A549 (cell line): ENCODE data around the gene RRAGD. TPM values are rescaled to one million over a fixed set of nuclear protein-coding genes. Genes with fewer than 3 reads are reported as not detected.

Experiments
- ATAC-seq, 2 experiments: fragments of 200-7000 bp in 1 of 2; fragments of >200 bp in 1 of 2; cut with Nextera tagmentation in 1 of 2; cut with Tn5 transposase in 1 of 2; 3 replicates each; pipeline versions ENCODE4 v1.8.0 to v1.9.1; 2018 to 2020; ENCODE audit warnings: mild to moderate bottlenecking in 1 of 2, moderate library complexity in 1 of 2
- CTCF ChIA-PET: fragments of 300-600 bp; sonication (Branson Sonifier 250); formaldehyde crosslinking; extraction: SDS; loops from one replicate; lab custom pipeline; 2021; ENCODE audit warnings: antibody characterized with exemption, inconsistent platforms; lab: Yijun Ruan, JAX
- POLR2A ChIA-PET: fragments of 350-600 bp; formaldehyde crosslinking; extraction: SDS; loops from one replicate; lab custom pipeline; 2021; ENCODE audit warnings: antibody characterized with exemption, inconsistent platforms; lab: Yijun Ruan, JAX
- DNase-seq, 2 experiments: peaks; one replicate each; pipeline versions ENCODE4 v3.0.0 to v3.0.0-alpha.2; 2011 to 2016; ENCODE audit warnings: low read depth in 1 of 2, low spot score in 1 of 2
- FAIRE-seq: peaks from 2 replicates; lab custom pipeline; 2011; peaks lifted over from hg19 to GRCh38; lab: Jason Lieb, UNC
- H3K27ac ChIP-seq, 2 experiments: fragments of >200 bp; sonication (Bioruptor Twin); formaldehyde crosslinking; 3 replicates each; pipeline ENCODE4 v1.5.1; 2016 to 2017
- H3K4me1 ChIP-seq: fragments of >200 bp; sonication (Bioruptor Twin); formaldehyde crosslinking; 3 replicates; pipeline ENCODE4 v1.6.1; 2016
- H3K4me2 ChIP-seq: fragments of >200 bp; sonication (Bioruptor Twin); formaldehyde crosslinking; 3 replicates; pipeline ENCODE4 v1.6.1; 2016
- H3K4me3 ChIP-seq: fragments of >200 bp; sonication (Bioruptor Twin); formaldehyde crosslinking; 3 replicates; pipeline ENCODE4 v1.5.1; 2016
- H3K9me3 ChIP-seq: fragments of >200 bp; sonication (Bioruptor Twin); formaldehyde crosslinking; 3 replicates; pipeline ENCODE4 v1.6.1; 2016
- ATOH8 ChIP-seq: fragments of 250-450 bp; sonication (Bioruptor Pico); IDR thresholded peaks from 2 replicates; pipeline ENCODE4 v1.5.0; 2020; ENCODE audit warnings: low read depth, mild to moderate bottlenecking, moderate library complexity
- CHD2 ChIP-seq: fragments of 150-350 bp; IDR thresholded peaks from 2 replicates; pipeline ENCODE4 v1.6.1; 2014; ENCODE audit warnings: low read length; ENCODE audit not compliant: partially characterized antibody
- CTCF ChIP-seq: fragments of >200 bp; sonication (Bioruptor Twin); formaldehyde crosslinking; IDR thresholded peaks from 3 replicates; pipeline ENCODE4 v1.5.1; 2016
- EHF ChIP-seq: fragments of 250-450 bp; sonication (Bioruptor Pico); IDR thresholded peaks from 2 replicates; pipeline ENCODE4 v1.5.0; 2020; ENCODE audit warnings: mild to moderate bottlenecking
- ELK1 ChIP-seq: fragments of 150-350 bp; IDR thresholded peaks from 2 replicates; pipeline ENCODE4 v1.6.1; 2014; ENCODE audit warnings: low read depth, mild to moderate bottlenecking, low read length
- EP300 ChIP-seq, 2 experiments: fragments of >200 bp; sonication (Bioruptor Twin); formaldehyde crosslinking; IDR thresholded peaks; 2 replicates in 1 of 2; 3 replicates in 1 of 2; pipeline ENCODE4 v1.6.1; 2016 to 2017
- FOSL2 ChIP-seq, 2 experiments: fragments of 450-650 bp in 1 of 2; fragments of >200 bp in 1 of 2; sonication (Bioruptor Twin) in 1 of 2; formaldehyde crosslinking; IDR thresholded peaks; 2 replicates each; pipeline versions ENCODE4 v1.5.0 to v1.6.1; 2016 to 2020; ENCODE audit warnings: mild to moderate bottlenecking in 1 of 2, moderate library complexity in 1 of 2
- HES2 ChIP-seq: fragments of >200 bp; sonication (Bioruptor Twin); formaldehyde crosslinking; IDR thresholded peaks from 2 replicates; pipeline ENCODE4 v1.6.1; 2016
- KDM5A ChIP-seq: fragments of 200-600 bp; sonication (generic); IDR thresholded peaks from 2 replicates; pipeline ENCODE4 v1.6.1; 2016; ENCODE audit warnings: antibody characterized with exemption, mild to moderate bottlenecking
- MAFK ChIP-seq: fragments of 450-650 bp; IDR thresholded peaks from 2 replicates; pipeline ENCODE4 v1.6.1; 2014; ENCODE audit not compliant: partially characterized antibody
- MYC ChIP-seq: IDR thresholded peaks from 2 replicates; pipeline ENCODE4 v1.6.1; 2012; ENCODE audit warnings: mild to moderate bottlenecking, inconsistent platforms, low read length, improper control_type of control experiment, borderline replicate concordance
- NPAS2 ChIP-seq: fragments of 250-450 bp; sonication (Bioruptor Pico); IDR thresholded peaks from 2 replicates; pipeline ENCODE4 v1.8.0; 2022; ENCODE audit warnings: mild to moderate bottlenecking, moderate library complexity, borderline replicate concordance
- NR3C1 ChIP-seq: fragments of >200 bp; sonication (Bioruptor Twin); formaldehyde crosslinking; IDR thresholded peaks from 3 replicates; pipeline ENCODE4 v1.6.1; 2017
- PBX3 ChIP-seq: IDR thresholded peaks from 2 replicates; pipeline ENCODE4 v1.6.1; 2012
- PHF8 ChIP-seq: fragments of 200-600 bp; sonication (generic); IDR thresholded peaks from 2 replicates; pipeline ENCODE4 v1.6.1; 2016; ENCODE audit warnings: low read depth, mild to moderate bottlenecking, antibody characterized with exemption, moderate library complexity, borderline replicate concordance
- RCOR1 ChIP-seq: fragments of 150-350 bp; IDR thresholded peaks from 2 replicates; pipeline ENCODE4 v1.6.1; 2014; ENCODE audit warnings: antibody characterized with exemption, low read length, low read depth
- REST ChIP-seq: fragments of 200-600 bp; sonication (generic); IDR thresholded peaks from 2 replicates; pipeline ENCODE4 v1.6.1; 2016; ENCODE audit warnings: antibody characterized with exemption, mild to moderate bottlenecking, moderate library complexity
- RFX5 ChIP-seq: fragments of 450-650 bp; IDR thresholded peaks from 2 replicates; pipeline ENCODE4 v1.7.1; 2014; ENCODE audit warnings: antibody characterized with exemption, mild to moderate bottlenecking, moderate library complexity
- TP53 ChIP-seq: fragments of 250-450 bp; sonication (Bioruptor Pico); IDR thresholded peaks from 2 replicates; pipeline ENCODE4 v1.5.0; 2021; ENCODE audit warnings: mild to moderate bottlenecking, moderate library complexity
- ZNF302 ChIP-seq: fragments of 250-450 bp; sonication (Bioruptor Pico); IDR thresholded peaks from 2 replicates; pipeline ENCODE4 v1.9.0; 2021; ENCODE audit warnings: inconsistent platforms, mild to moderate bottlenecking, moderate library complexity
- ZSCAN20 ChIP-seq: fragments of 250-450 bp; sonication (Bioruptor Pico); IDR thresholded peaks from 2 replicates; pipeline ENCODE4 v1.8.0; 2022; ENCODE audit warnings: mild to moderate bottlenecking, moderate library complexity
- WGBS: methylation state at CpG from one replicate; pipeline ENCODE4 v1.1.6; 2017; ENCODE audit errors: missing lambda C conversion rate; 5-methylcytosine and 5-hydroxymethylcytosine counted together
- polyA plus RNA-seq, 4 experiments: library from polyadenylated mRNA; depleted of rRNA in 3 of 4; stranded (reverse); fragments of >200 nt; fragmentation: RNase III in 1 of 4; extraction: RNeasy Plus Mini Kit Qiagen cat#74134 plus additional on column Dnase treatment in 1 of 4; gene quantifications; 2 replicates in 3 of 4; 3 replicates in 1 of 4; pipeline ENCODE4 v1.2.3, GENCODE V29; 2011 to 2017

The RRAGD gene
- polyA plus RNA-seq, 2 of the 4 experiments (the other 2 are of a cell fraction) = 0.72 to 1.2 TPM

GRCh38 chr6:89387516-89388201, 24.4 kb downstream of the RRAGD start:
- CTCF ChIA-PET = interaction anchor here (2.0 kb wide), 1 partner anchor 15 kb away, joined by 12 read pairs; no protein-coding TSS in a partner anchor
- no peak for ATAC-seq

GRCh38 chr6:89386917-89387491, 25.1 kb downstream of the RRAGD start:
- Histone ChIP-seq H3K9me3 (no peaks in the 10 kb centered on the region), H3K4me3 (no peak overlapping the region), H3K4me1 (no peaks in the 10 kb centered on the region), H3K27ac (no peak overlapping the region), H3K4me2 (no peak overlapping the region)
- TF ChIP-seq KDM5A = no peak
- TF ChIP-seq NPAS2 (CRISPR knock-in tag) = no peak
- TF ChIP-seq ZSCAN20 (CRISPR knock-in tag) = no peak
- no peak for TF ChIP-seq CTCF
- TF ChIP-seq EHF = no peak
- TF ChIP-seq FOSL2 (IDR thresholded peaks at IDR 0.05) = no peak
- TF ChIP-seq FOSL2 (CRISPR knock-in tag; IDR thresholded peaks at IDR 0.05) = no peak
- no peak for TF ChIP-seq ZNF302 (CRISPR knock-in tag)
- TF ChIP-seq CHD2 = no peak
- no peak for TF ChIP-seq PBX3
- no peak for TF ChIP-seq MAFK
- TF ChIP-seq MYC = no peak
- TF ChIP-seq EP300 (IDR thresholded peaks at IDR 0.05) = no peak
- ChIA-PET CTCF (interaction anchor here (2.0 kb wide), 1 partner anchor 15 kb away, joined by 12 read pairs; no protein-coding TSS in a partner anchor), POLR2A (no interaction called here)
- DNase-seq (no peak), FAIRE-seq (no peak), ATAC-seq (no peak)
- 84% methylated on average over 6 of the region's 6 CpGs for WGBS

More at GRCh38 chr6:89387516-89388201, 24.4 kb downstream of the RRAGD start:
- no peak overlapping the region for H3K4me3 ChIP-seq
- TF ChIP-seq ZSCAN20 (CRISPR knock-in tag) = no peak
- no peak for TF ChIP-seq NR3C1
- TF ChIP-seq RCOR1 = no peak
- TF ChIP-seq HES2 = no peak
- TF ChIP-seq RFX5 = no peak
- DNase-seq = no peak
- H3K4me1 ChIP-seq = no peaks in the 10 kb centered on the region
- no peak for FAIRE-seq
- H3K27ac ChIP-seq = no peak overlapping the region
- 89% methylated on average over 9 of the region's 9 CpGs for WGBS
- H3K9me3 ChIP-seq = no peaks in the 10 kb centered on the region
- POLR2A ChIA-PET = no interaction called here
- H3K4me2 ChIP-seq = no peak overlapping the region

- no peak for FAIRE-seq
- WGBS = 86% methylated on average over 4 of the region's 7 CpGs
- CTCF ChIA-PET = interaction anchor here (1.3 to 3.9 kb wide), 2 partner anchors 13 to 17 kb away, joined by 4 to 21 read pairs; no protein-coding TSS in a partner anchor
- TF ChIP-seq PHF8 (no peak), PBX3 (no peak), ATOH8 (CRISPR knock-in tag) (no peak), ELK1 (no peak), EHF (no peak), TP53 (no peak), REST (no peak)
Measured at GRCh38 chr6:89385846-89386245, 26.2 kb downstream of the RRAGD start.

More at GRCh38 chr6:89385846-89386245, 26.2 kb downstream of the RRAGD start:
- POLR2A ChIA-PET = no interaction called here
- H3K4me1 ChIP-seq = no peaks in the 10 kb centered on the region
- H3K9me3 ChIP-seq = no peaks in the 10 kb centered on the region
- DNase-seq (no peak), ATAC-seq (no peak)
- no peak overlapping the region for H3K4me2 ChIP-seq
- H3K27ac ChIP-seq = no peak overlapping the region
- no peak overlapping the region for H3K4me3 ChIP-seq
